NCI-H226 (cell line): Measurements from ENCODE around the gene SCARB2.

ENCODE experiments used
- DNase-seq: peaks from one replicate; pipeline ENCODE4 v3.0.0-alpha.2; 2015

The SCARB2 gene

GRCh38 chr4:76141241-76141640, 72.4 kb downstream of the SCARB2 start:
- DNase-seq, result no peak

GRCh38 chr4:76127754-76128153, 85.9 kb downstream of the SCARB2 start:
- DNase-seq, result no peak

GRCh38 chr4:76125816-76126215, 87.8 kb downstream of the SCARB2 start:
- DNase-seq, result no peak

GRCh38 chr4:76120199-76120598, 93.4 kb downstream of the SCARB2 start:
- DNase-seq, result no peak

GRCh38 chr4:76117536-76117935, 96.1 kb downstream of the SCARB2 start:
- DNase-seq, result no peak

- no peak for DNase-seq
Measured at GRCh38 chr4:76116821-76117220, 96.8 kb downstream of the SCARB2 start.
